Tibial nerve (tissue), 4 donors: ENCODE results near the gene ARAP1. TPM values are rescaled to one million over a fixed set of nuclear protein-coding genes. Genes with fewer than 3 reads are reported as not detected.

Experiments
- DNase-seq, 2 donors: peaks; one replicate each; pipeline ENCODE4 v3.0.0-alpha.2; 2019; ENCODE audit warnings: low spot score in 2 of 2
- H3K27ac ChIP-seq, 4 donors: fragments of 200-600 bp; sonication (generic) in 3 of 4; one replicate each; pipeline ENCODE4 v1.5.1; 2017 to 2019; ENCODE audit warnings: mild to moderate bottlenecking in 1 of 4
- H3K27me3 ChIP-seq, 2 donors: fragments of 200-600 bp; sonication (generic) in 1 of 2; one replicate each; pipeline versions ENCODE4 v1.5.1 to v1.6.0; 2017 to 2019
- H3K36me3 ChIP-seq, 3 donors: fragments of 200-600 bp; sonication (generic); one replicate each; pipeline ENCODE4 v1.5.1; 2018 to 2019
- H3K4me1 ChIP-seq, 4 donors: fragments of 200-600 bp; sonication (generic) in 3 of 4; one replicate each; pipeline ENCODE4 v1.5.1; 2017 to 2019
- H3K4me3 ChIP-seq, 4 donors: fragments of 200-600 bp; sonication (generic) in 3 of 4; one replicate each; pipeline ENCODE4 v1.5.1; 2017 to 2019; ENCODE audit warnings: mild to moderate bottlenecking in 1 of 4, moderate library complexity in 1 of 4
- H3K9me3 ChIP-seq, 4 donors: fragments of 200-600 bp; sonication (generic) in 3 of 4; one replicate each; pipeline ENCODE4 v1.5.1; 2017 to 2019
- CTCF ChIP-seq, 5 experiments: fragments of 200-600 bp in 3 of 5; fragments of 450-650 bp in 2 of 5; sonication (generic) in 3 of 5; IDR thresholded peaks; one replicate each; pipeline ENCODE4 v1.5.1; 2016 to 2019; ENCODE audit warnings: antibody characterized with exemption in 5 of 5, mild to moderate bottlenecking in 3 of 5, moderate library complexity in 2 of 5
- EP300 ChIP-seq, 2 donors: sonication (generic); formaldehyde crosslinking; IDR thresholded peaks; one replicate each; pipeline ENCODE4 v1.6.1; 2017; ENCODE audit warnings: antibody characterized with exemption in 2 of 2, mild to moderate bottlenecking in 1 of 2
- POLR2A ChIP-seq, 2 donors: fragments of 450-650 bp; IDR thresholded peaks; one replicate each; pipeline ENCODE4 v1.6.1; 2017; ENCODE audit warnings: antibody characterized with exemption in 2 of 2, mild to moderate bottlenecking in 2 of 2, moderate library complexity in 2 of 2
- WGBS, 2 donors: methylation state at CpG; one replicate each; pipeline ENCODE4 v1.1.5; 2018; 5-methylcytosine and 5-hydroxymethylcytosine counted together
- total RNA-seq, 4 donors: library from RNA; depleted of rRNA; stranded (reverse); fragments of >200 nt; gene quantifications; one replicate each; pipeline ENCODE4 v1.1.0, GENCODE V29; 2016

Gene ARAP1
- total RNA-seq, 4 donors from 2014 or later, result 104 to 151 (median 149) TPM

DNA sequence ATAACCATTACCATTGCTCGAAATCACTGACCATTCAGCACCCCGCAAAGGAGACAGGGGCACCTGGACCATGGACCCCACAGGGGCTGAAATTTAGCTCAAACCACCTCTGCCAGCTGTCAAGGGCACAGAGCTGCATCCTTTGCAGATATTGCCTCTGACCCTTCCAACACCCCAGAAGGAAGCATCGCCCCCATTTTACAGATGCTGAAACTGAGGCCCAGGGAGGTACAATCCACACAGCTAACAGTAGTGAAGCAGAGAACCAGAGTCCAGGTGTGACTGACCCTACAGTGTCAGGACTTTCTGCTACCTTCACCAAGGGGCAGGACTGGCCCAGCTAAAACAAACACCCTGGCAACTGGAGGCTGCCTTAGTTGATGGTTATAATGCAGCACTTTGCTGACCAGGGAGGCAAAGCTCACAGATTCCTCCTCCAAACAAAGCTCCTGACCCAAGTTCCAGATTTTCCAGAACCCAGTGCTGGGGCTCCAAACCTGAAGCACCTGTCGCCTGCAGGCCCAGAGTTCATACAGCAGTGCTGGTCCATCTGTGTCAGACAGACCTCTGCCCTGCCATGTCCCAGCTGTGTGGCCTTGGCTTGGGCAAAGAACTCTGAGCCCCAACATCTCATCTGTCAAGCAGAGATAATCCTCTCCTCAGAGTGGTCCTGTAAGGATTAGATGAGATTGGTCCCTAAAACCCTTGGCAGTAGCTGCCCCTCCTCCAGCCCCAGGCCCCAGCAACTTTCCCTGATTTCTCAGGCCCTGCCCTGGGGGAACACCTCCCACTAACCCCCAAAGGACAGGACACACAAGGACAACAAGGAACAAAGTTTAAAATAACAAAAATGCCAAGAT, 15.2 kb upstream of the ARAP1 start:
- H3K27me3 ChIP-seq, result no peaks in the 10 kb centered on the region
- no peak overlapping the region for H3K4me3 ChIP-seq
- H3K27ac ChIP-seq, result no peak overlapping the region
- no peaks in the 10 kb centered on the region for H3K9me3 ChIP-seq
- DNase-seq, result no peak
- TF ChIP-seq POLR2A (IDR thresholded peaks at IDR 0.05), result no peak
- no peak for TF ChIP-seq EP300 (IDR thresholded peaks at IDR 0.05)
- TF ChIP-seq CTCF (IDR thresholded peaks at IDR 0.05), result no peak
- WGBS, 2 donors, result 96 to 100% methylated on average over 4 of the region's 4 CpGs
- H3K36me3 ChIP-seq, result peaks cover 0 to 7% (median 0%) of the 10 kb centered on the region in 3 donors
- H3K4me1 ChIP-seq, result no peaks in the 10 kb centered on the region

DNA sequence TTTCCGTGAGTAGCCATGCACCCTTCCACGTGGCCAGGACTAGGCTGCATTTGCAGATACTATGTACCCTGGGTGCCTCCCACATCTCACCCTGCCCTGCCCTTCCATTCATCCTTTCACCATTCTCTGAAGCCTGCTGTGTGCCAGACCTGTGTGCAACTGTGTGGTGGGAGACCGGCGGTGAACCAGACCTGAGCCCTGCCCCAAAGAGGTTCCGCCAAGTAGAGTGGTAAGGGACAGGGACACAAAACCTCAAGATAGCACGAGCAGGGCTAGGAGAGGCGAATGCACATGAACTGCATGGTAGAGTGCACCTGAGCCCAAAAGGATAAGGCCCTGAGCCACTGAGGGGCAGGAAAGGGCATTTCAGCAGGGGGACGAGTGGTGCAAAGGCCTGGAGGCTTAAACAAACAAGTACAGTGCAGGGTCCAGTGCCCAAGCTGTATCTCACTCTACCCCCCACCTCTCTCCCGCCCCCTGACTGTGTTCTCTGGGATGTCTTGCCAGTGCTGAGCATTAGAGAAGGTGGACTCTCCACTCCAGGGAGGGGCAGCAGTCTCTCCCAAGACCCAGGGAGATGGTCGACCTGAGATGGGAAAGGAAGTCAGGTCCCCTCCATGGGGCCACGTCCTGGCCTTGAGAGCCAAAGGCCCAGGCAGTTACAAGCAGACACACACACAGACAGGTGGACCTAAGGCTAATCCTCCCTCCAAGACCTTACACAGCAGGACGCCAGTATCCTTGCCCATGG, 14.1 kb upstream of the ARAP1 start:
- H3K4me1 ChIP-seq, result no peaks in the 10 kb centered on the region
- no peak for DNase-seq
- WGBS, 2 donors, result 75 to 83% methylated on average over 12 of the region's 12 CpGs
- H3K27ac ChIP-seq, result no peak overlapping the region
- peaks cover 0 to 6% (median 0%) of the 10 kb centered on the region in 3 donors for H3K36me3 ChIP-seq
- H3K9me3 ChIP-seq, result no peaks in the 10 kb centered on the region
- TF ChIP-seq EP300 (IDR thresholded peaks at IDR 0.05), result no peak
- no peak for TF ChIP-seq POLR2A (IDR thresholded peaks at IDR 0.05)
- TF ChIP-seq CTCF (IDR thresholded peaks at IDR 0.05), result no peak
- no peak overlapping the region for H3K4me3 ChIP-seq
- H3K27me3 ChIP-seq, result no peaks in the 10 kb centered on the region

GRCh38 chr11:72764503-72764902, 12.3 kb upstream of the ARAP1 start:
- no peak for TF ChIP-seq POLR2A (IDR thresholded peaks at IDR 0.05)
- no peak for TF ChIP-seq EP300 (IDR thresholded peaks at IDR 0.05)
- no peak for TF ChIP-seq CTCF (IDR thresholded peaks at IDR 0.05)
- no peak for DNase-seq
- H3K4me1 ChIP-seq, result no peaks in the 10 kb centered on the region
- H3K27me3 ChIP-seq, result no peaks in the 10 kb centered on the region
- H3K27ac ChIP-seq, result no peak overlapping the region
- peaks cover 0 to 3% (median 0%) of the 10 kb centered on the region in 3 donors for H3K36me3 ChIP-seq
- WGBS, 2 donors, result 61 to 81% methylated on average over 13 of the region's 13 CpGs
- no peaks in the 10 kb centered on the region for H3K9me3 ChIP-seq
- H3K4me3 ChIP-seq, result no peak overlapping the region

DNA sequence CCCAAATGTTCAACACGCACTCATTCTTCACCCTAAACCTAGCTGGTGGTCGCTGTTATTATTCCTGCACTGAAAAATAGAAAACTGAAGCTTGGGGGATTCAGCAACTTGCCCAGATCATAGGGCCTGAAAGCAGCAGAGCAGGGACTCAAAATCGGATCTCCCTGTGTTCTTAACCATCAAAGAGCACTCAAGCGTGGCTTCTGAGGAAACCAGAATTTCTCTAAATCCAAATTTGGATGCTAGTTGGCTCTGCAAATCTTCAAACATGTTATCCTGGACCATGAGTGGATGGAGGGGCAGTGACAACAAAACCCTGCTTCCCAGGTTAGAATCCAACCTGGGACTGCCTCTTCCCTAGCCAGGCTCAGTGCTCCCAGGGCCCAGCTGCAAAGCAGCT, 11.6 kb upstream of the ARAP1 start:
- WGBS, 2 donors, result 92 to 95% methylated on average over 4 of the region's 4 CpGs
- Histone ChIP-seq H3K36me3 (peaks cover 0 to 3% (median 0%) of the 10 kb centered on the region in 3 donors), H3K27ac (no peak overlapping the region), H3K4me3 (no peak overlapping the region), H3K27me3 (no peaks in the 10 kb centered on the region), H3K4me1 (peaks cover 0 to 4% (median 0%) of the 10 kb centered on the region in 4 donors), H3K9me3 (no peaks in the 10 kb centered on the region)
- DNase-seq, result no peak
- TF ChIP-seq CTCF (IDR thresholded peaks at IDR 0.05) (no peak), EP300 (IDR thresholded peaks at IDR 0.05) (no peak), POLR2A (IDR thresholded peaks at IDR 0.05) (no peak)
